ENCODE results near the gene NOTUM.

NOTUM gene

GRCh38 chr17:81961087-81961511, at the start of gene NOTUM:
NOTUM (minus strand) TSS chr17:81961187; CDS start chr17:81960909, 278 bp downstream.
- peak; percentile 59 for DNase-seq

- DNase-seq = no peak
Observed at GRCh38 chr17:82009413-82009812, 48.4 kb upstream of the NOTUM start.

GRCh38 chr17:82008941-82009405, 48.0 kb upstream of the NOTUM start:
- DNase-seq = no peak

- no peak for DNase-seq
Observed at GRCh38 chr17:82008258-82008940, 47.4 kb upstream of the NOTUM start.

- no peak for DNase-seq
Observed at GRCh38 chr17:82007495-82008257, 46.7 kb upstream of the NOTUM start.

GRCh38 chr17:82007228-82007494, 46.2 kb upstream of the NOTUM start:
- no peak for DNase-seq

- no peak for DNase-seq
Observed at GRCh38 chr17:82006468-82007227, 45.7 kb upstream of the NOTUM start.

GRCh38 chr17:82005701-82006348, 44.8 kb upstream of the NOTUM start:
- no peak for DNase-seq

GRCh38 chr17:82004517-82005455, 43.8 kb upstream of the NOTUM start:
- no peak for DNase-seq

GRCh38 chr17:82003411-82004381, 42.7 kb upstream of the NOTUM start:
- DNase-seq = peak; percentile 79

GRCh38 chr17:82001571-82002056, 40.6 kb upstream of the NOTUM start:
- no peak for DNase-seq

GRCh38 chr17:82000803-82001570, 40.0 kb upstream of the NOTUM start:
- no peak for DNase-seq

- no peak for DNase-seq
Observed at GRCh38 chr17:81999976-82000802, 39.2 kb upstream of the NOTUM start.

- DNase-seq = no peak
Observed at GRCh38 chr17:81999587-81999975, 38.6 kb upstream of the NOTUM start.

- DNase-seq = no peak
Observed at GRCh38 chr17:81998691-81999438, 37.9 kb upstream of the NOTUM start.

GRCh38 chr17:81998212-81998611, 37.2 kb upstream of the NOTUM start:
- no peak for DNase-seq

GRCh38 chr17:81996757-81997441, 35.9 kb upstream of the NOTUM start:
- no peak for DNase-seq
